Stimulated activated CD4-positive, alpha-beta T cell treated with anti-CD3 and anti-CD28 coated beads, TNF-alpha, amount 100 ng/mL, for 4 hours (primary cell): ENCODE measurements around the gene KRT39.
"Not testable (repeated sequence)": the region's sequence is repeated elsewhere in the genome, so short reads cannot be mapped to it uniquely, and the experiment has no call there.

Experiments used
- DNase-seq, 3 experiments: peaks; one replicate each; pipeline ENCODE4 v3.0.0-alpha.2; 2020; ENCODE audit warnings: low read depth in 3 of 3

Gene KRT39

DNA sequence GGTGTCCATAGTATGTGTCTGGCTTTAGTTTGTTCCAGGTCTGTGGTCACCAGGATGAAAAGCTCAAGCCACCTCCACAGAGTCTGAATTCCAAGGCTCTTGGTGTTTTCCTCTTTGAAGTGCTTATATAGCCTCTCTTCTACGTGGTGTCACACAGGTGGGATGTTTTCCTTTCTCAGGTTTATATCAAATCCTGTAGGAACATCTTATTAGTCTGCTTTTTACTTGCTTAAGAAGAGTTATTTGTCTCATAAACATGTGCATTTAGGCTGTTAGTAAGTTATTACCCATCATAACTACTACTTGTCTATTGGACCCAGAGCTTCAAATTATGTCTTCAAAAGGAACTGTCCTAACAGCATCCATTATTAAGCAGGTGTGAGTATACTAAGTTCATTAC is at the start of gene KRT39:
Gene KRT39, minus strand, starts transcription at position 101 of the 400 bp plus-strand sequence. Its CDS starts 92 bp downstream, at position 9.
- DNase-seq: no peak

DNA sequence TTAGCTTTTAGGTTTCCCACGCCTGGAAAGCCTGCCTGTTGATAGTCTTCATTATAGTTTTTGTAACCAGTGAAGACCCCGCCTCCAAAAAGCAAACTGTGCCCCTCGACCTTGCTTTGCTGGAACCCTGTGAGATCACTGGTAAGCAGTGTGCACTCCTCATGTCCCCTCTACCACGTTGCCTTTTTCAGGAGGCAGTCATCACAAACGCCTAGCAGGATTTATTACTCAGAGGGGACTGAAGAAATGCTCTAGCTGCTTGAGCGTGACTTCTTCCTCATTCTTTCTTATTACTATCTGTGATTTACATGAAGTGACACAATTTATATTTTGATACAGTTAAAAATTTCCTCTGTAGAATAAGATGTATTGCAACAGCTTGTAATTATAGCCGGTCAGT is 48.7 kb upstream of the KRT39 start:
- DNase-seq: no peak

DNA sequence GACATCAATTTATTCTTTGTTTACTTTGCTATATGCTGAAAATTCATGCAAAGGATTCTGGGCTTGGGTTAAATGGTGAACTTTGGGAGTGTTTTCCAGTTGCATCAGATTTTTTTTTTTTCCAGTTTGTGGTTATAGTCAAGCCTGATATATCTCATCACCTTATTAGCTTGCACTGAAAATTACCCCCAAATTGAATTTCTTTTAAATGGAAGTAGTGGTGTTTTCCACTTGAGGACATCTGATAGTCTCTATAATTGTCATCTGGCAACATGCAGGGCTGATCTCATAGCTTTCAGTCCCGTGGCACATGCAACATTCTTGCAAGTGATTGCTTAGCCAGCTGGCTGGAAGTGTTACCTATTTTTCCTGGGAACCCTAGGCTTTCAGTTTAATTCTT is 46.9 kb upstream of the KRT39 start:
- DNase-seq: no peak

DNA sequence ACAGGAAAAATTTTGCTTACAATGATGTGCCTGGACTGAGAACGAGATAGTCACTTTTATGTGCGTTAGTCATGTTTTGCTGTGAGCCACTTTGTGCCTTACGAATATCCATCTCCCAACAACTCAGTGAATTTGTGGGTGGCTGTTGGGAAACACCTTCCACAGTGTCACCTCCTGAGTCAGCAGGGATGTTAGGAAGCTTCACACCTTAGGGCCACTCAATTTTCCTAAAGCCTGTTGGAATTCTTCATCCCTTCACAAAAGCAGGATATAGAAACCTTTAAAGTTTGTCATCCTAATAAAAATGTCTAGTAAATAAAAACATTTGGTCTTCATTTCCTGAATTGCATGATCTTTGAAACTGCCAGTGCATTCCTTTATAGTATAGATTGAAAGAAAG is 46.4 kb upstream of the KRT39 start:
- no peak for DNase-seq

DNA sequence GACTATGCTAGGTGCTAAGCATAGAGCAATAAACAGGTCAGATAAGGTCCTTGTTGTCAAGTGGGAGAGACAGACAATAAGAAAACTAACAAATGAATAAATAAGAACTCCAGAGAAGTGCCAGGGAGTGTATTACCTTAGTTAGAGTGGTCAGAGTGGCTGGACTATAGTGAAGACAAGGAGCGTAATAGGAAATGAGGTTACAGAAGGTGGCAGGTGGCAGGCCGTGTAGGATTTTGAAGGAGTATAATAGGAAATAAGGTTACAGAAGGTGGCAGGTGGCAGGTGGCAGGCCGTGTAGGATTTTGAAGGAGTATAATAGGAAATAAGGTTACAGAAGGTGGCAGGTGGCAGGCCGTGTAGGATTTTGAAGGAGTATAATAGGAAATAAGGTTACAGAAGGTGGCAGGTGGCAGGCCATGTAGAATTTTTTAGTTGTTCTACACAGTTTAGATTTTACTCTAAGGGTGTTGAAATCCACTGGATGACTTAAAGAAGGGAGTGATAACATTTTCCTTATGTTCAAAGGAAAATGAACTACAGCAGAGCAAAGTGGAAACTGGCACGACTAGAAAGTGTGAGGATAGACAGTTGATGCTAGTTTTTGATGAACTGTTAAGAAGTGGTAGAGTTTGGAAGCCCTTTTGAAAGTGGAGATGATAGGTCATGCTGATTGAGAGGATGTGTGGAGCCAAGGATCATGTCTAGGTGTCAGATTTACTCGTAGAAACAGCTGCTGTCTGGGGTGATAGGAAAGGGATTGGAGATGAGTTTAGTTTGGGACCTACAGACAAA is 45.8 kb upstream of the KRT39 start:
- no peak for DNase-seq

DNA sequence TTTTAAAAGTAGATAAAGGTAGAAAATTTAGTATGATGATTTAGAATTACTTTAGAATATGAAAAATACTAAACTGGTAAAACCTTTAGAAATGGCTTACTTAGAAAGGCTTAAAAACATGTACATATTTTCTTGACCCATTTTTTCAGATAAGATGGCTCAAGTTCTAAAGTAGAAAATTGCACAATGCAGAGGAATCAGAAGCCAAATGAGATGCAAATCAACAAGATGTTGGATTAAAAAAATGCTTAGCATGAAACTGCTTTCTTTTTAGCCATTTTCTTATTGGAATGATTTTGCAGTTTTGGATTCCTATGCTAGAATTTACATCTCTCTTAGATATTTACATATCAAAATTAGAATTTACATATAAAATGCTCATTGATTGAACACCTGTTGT is 43.7 kb upstream of the KRT39 start:
- DNase-seq: no peak

DNA sequence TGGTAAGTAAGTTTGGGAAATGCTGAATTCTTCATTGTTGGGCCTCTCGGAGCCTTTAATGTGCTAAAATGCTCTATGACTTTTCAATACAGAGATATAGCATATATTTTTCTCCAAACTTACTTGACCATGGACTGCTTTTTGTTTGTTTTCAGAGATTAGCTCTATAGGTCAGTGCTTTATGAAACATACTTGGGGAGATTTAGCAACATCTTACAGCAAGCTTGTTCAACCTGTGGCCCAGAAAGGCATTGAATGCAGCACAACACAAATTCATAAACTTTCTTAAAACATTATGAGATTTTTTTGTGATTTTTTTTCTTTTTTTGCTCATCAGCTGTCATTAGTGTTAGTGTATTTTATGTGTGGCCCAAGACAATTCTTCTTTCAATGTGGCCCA is 43.2 kb upstream of the KRT39 start:
- DNase-seq: no peak

DNA sequence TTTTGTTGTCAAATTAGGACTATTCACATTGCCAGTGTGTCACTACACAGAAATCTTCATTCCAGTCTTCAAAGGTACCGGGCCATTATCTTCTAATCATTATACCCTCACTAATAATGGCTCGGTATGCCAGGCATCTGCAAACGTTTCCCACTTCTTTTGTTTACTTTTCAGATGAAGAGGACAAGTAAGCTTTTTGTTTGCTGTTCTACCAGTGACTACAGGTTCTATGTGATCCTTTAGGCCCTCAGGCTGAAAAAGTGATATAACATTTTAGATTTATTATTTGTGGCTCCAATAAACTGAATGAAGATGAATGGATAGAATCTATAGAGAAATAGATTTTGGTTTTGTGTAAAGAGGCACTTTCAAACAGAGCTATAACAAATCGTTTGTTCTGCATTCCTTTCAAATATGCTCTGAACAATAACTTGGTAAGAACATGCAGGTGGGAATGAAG is 42.6 kb upstream of the KRT39 start:
- DNase-seq: no peak

DNA sequence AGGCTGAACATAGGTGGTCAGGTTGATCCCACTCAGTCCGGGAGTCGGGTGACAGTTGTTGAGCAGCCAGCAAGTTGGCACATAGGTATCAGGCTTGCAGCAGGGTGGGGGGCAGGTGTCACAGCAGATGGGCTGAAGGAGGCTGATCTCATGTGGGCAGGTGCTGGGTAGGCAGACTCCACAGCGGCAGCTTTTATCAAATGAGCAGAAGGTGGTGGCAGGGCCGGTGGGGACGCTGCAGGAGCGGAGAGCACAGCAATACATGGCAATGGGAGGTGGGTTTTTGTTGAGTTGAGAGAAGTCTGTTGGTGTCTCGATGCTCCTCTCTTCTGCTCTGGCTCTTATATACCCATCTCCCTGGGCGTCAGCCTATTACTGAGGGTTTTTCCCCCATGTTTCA is 42.1 kb upstream of the KRT39 start, which contains the start of gene KRTAP3-1:
Gene KRTAP3-1, minus strand, starts transcription at position 318 of the 400 bp plus-strand sequence. Its CDS starts 54 bp downstream, at position 264.
- no peak for DNase-seq

DNA sequence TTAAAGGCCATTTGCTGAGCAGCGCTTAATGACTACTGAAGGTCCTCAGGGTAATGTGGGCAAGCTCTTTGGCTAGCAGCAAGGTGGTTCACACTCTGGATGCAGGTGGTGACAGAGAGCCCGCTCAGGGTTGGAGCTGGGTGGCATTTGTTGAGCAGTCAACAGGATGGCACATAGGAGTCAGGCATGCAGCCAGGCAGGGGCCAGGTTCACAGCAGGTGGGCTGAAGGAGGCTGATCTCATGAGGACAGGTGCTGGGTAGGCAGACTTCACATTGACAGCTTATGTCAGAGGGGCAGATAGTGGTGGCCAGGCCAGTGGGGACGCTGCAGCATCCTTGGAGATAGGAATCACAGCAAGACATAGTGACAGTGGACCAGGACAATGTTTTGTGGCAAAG is 37.6 kb upstream of the KRT39 start:
- DNase-seq: no peak

DNA sequence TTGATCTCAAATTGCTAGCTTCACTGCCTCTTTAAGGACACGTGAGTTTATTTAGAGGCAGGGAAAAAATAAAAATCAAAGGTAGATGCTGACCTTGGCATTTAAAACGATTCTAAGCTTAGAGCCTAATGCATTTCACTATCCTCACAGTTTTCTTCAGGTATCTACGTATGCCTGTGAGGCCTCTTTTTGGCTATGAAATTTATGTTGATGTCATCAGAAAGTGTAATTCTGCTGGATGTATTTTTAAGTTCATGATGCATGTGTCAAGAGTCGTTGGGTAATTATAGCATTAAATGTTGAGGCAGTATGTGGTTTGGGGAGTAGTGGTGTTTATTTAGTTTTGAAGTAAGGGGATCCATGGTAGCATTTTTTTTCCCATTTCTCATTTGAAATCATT is 37.2 kb upstream of the KRT39 start:
- DNase-seq: no peak

DNA sequence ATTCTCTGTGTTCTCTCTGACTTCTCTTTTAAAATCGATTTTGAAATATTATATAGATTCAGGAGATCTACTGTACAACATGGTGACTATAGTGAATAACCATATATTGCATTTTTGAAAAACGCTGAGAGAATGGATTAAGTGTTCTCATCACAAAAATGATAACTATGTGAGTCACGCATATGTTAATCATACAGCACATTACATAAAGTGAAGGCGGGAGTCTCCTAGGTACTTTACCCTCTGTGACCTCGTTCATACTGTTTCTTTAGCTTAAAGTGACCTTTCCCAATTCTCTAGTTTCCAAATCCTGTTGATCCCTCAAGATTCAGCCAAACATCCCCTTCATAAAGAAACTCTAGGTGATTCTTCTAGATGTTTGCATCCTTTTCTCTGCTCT is 36.1 kb upstream of the KRT39 start:
- DNase-seq: no peak

DNA sequence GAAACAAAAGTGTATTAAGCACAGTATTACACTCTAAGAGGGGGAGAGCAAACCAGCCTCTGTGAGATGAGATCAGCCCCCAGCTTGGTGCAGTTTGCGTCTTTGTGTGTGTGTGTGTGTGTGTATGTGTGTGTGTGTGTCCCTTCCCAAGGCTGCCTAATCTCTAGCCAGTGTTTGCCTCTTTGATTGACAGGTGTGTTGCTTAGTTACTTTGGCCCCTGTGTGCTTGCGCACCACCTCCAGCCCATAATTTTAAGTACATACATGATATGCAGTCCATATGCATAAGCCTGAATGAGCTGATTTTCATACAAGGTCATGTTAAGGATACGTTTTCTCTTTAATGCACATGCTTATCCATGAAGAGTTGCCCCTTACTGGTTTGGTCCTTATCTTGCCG is 35.0 kb upstream of the KRT39 start:
- DNase-seq: no peak

DNA sequence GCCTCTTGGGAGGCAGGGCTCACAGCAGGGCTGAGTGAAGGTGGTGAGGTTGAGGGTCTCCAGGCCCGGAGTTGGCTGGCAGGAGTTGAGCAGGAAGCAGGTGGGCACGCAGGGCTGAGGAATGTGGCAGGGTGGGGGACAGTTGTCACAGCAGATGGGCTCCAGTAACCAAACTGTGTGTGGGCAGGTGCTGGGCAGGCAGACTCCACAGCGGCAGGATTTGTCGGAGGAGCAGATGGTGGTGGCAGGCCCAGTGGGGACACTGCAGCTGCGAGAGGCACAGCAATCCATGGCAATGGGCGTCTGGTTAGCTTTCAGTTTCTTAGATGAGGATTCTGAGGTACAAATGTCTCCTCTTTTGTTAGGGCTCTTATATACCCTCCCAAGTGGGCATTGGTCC is 32.8 kb upstream of the KRT39 start, which contains the start of gene KRTAP3-2:
Gene KRTAP3-2, minus strand, starts transcription at position 344 of the 400 bp plus-strand sequence. Its CDS starts 53 bp downstream, at position 291.
- not testable (repeated sequence) for DNase-seq

DNA sequence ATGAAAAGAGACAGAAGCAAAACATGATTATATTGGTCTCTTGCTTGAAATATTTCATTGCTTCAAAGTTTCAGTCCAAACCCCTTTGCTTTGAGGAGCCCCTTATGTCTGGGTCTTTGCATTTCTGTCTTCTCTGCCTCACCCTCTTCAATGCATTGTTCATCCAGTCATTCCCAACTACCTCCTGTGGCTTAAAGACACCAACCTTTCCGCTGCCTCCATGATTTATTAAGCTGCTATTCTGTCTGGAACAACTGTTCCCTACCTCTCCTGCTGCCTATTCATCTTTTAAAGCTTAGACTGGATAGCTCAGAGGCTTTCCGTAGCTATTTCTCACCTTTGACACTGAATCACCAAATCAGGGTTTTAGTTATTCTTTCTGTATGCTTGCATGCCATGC is 30.6 kb upstream of the KRT39 start:
- DNase-seq: no peak

DNA sequence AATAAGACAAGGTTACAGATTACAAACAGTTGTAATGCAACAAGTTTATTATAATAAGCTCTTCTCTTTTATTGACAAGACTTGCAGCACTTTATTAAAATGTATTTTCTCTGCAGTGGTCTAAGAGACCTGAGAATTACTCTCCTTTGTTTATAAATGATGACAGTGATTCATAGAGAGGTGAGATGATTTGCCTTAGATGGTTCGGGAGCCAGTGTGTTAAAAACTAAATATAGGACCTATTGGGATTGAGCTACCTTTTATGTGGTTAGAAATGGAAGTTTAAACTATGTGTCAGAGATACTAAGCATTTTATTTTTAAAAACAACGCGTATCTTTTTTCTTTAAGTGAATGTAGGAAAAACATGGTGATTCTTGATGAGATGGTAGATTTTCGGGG is 30.1 kb upstream of the KRT39 start:
- DNase-seq: no peak

DNA sequence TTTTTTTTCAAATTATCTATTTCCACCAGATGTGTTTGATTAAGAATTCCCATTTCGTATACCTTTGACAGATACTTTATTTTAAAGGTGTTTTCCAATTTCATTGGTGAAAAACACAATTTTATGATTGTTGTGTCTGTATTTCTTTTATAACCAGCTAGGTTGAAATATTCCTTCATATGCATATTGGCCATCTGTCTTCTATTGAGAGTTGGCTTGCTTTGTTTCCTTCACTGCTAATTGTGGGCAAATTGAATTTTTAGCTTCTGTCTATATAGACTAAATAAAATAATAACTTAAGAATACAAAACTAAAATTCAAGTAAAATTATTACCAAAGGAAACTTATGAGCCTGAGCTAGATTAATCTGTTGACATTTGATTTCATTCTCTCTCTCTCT is 28.4 kb upstream of the KRT39 start:
- DNase-seq: no peak

DNA sequence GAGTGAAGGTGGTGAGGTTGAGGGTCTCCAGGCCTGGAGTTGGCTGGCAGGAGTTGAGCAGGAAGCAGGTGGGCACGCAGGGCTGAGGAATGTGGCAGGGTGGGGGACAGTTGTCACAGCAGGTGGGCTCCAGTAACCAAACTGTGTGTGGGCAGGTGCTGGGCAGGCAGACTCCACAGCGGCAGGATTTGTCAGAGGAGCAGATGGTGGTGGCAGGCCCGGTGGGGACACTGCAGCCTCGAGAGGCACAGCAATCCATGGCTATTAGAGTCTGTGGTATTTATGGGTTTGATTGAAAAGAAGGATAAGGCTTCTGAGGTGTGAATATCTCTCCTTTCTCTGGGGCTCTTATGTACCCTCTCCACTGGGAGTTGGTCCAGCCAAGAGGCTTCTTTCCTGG is 27.1 kb upstream of the KRT39 start, which contains the start of gene KRTAP3-3:
Gene KRTAP3-3, minus strand, starts transcription at position 326 of the 400 bp plus-strand sequence. Its CDS starts 67 bp downstream, at position 259.
- no peak for DNase-seq

DNA sequence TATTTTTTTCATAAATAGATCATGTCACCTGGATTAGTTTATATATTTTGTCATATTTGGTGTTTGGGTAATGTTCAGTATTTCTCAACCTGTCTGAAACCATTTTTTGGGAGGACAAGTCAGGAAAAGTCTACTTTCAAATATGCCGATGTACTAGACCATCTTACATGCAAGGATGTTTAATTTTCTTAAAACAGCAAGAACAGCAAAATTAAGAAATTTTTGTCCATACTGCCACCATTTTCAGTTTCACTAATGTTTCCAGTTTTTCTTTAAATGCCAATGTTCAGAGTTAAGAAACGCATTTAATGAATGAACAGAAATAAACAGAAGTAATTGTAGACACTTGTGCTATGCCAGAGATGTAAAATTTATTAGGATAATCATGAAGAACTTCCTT is 26.3 kb upstream of the KRT39 start:
- no peak for DNase-seq

DNA sequence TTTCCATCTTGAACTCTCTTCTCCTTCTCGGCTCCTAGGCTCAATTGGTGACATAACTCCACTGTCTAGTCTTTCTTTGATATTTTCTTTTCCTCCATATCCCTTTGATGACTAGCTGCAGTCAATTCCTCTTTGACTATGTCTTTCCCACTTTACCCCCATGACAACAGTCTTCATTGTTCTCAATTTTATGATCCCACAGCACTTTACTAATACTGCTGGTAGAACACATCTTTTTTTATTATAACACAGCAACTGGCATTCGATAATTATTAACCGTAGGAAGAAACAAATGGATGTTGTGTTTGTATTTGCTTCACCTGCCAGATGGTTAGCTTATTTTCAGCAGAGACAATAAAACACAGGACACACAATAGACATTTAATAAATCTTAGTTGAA is 25.9 kb upstream of the KRT39 start:
- DNase-seq: no peak

DNA sequence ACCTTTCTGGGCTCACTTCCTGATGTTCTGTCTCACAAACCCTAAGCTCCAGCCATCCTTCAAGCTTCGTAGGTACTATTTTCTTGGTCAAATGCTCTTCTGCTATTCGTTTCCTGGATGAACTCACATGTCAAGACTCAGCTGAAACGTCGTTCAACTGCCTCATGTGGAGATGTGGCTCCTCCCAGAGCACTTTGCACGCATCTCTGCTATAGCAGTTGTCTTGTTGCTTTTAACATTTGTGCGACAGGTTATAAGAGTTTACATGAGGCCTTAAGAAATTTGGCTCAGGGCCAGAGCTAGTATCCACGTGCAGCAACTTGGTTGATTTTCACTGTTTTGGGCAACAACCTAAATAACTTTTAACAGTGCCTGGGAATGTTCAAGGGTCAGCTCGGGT is 20.2 kb upstream of the KRT39 start:
- DNase-seq: no peak

DNA sequence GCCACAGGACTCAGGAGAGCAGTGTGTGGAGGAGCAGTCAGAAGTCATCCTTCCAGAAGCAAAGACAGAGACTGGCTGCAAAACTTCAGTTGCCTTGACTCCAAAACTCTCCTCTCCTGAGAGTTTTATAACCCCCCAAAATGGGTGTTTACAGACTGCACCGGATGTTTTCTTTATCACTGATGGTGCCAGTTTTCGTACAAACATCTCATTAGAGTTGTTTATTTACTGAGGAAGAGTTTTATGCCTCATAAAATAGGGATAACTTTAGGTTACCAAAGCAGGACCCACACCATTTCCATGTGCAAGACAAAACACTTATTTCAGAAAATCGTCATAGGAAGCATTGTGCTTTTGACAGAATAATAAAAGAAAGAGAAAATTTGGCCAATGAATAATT is 17.5 kb upstream of the KRT39 start, which contains the start of gene KRT40:
Gene KRT40, minus strand, starts transcription at position 101 of the 400 bp plus-strand sequence. Its CDS starts 53 bp downstream, at position 48.
- no peak for DNase-seq

DNA sequence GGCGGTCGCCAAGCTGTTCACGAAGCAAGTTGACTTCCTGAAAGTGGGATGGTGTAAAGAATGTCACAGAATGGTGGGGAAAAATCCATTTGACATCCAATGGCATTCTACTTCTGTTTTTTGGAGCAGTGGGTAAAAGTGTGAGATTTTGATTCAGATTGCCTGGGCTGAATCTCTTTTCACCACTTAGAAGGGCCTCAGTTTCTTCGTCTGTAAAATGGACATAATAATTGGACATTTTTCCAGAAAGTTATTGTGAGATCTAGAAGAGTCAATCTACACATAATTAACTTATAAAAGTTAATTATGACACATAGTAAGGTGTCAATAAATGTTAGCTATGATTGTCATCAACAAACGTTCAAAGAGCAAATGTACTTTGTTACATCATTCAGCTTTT is 14.4 kb upstream of the KRT39 start:
- DNase-seq: no peak
